ENCODE results near the gene C9orf78. TPM values are rescaled to one million over a fixed set of nuclear protein-coding genes. Genes with fewer than 3 reads are reported as not detected.

Gene C9orf78
- total RNA-seq, 3 donors from 2014 or later, result 35.1 to 47.5 (median 37.3) TPM

DNA sequence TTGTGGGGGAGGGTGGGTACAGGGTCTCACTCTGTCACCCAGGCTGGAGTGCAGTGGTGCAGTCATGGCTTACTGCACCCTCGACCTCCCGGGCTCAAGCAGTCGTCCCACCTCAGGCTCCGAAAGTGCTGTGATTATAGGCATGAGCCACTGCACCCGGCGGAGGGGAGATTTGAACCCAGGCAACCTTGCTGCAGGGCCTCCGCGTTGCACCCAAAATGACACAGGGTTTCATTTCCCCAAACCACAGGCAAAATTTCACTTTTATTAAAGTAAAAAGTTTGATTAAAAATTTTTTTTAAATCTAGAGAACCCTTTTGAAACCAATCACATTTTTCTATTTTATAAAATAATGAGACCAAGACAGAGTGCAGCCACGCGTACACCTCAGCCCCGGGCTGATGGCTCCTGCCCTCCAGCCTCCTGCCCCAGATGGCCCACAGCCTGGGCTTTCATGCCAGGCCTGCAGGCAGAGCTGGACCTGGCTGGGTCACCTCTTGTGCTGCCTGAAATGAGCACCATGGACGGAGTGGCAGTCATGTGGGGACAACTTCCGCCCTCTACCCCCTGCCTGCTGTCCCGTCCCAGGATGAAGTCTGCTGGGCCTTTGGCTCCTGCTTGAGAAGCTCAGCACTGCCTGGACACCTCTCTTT, 30.7 kb upstream of the C9orf78 start:
- no peaks in the 10 kb centered on the region for H3K9me3 ChIP-seq
- TF ChIP-seq, protein P1, sequence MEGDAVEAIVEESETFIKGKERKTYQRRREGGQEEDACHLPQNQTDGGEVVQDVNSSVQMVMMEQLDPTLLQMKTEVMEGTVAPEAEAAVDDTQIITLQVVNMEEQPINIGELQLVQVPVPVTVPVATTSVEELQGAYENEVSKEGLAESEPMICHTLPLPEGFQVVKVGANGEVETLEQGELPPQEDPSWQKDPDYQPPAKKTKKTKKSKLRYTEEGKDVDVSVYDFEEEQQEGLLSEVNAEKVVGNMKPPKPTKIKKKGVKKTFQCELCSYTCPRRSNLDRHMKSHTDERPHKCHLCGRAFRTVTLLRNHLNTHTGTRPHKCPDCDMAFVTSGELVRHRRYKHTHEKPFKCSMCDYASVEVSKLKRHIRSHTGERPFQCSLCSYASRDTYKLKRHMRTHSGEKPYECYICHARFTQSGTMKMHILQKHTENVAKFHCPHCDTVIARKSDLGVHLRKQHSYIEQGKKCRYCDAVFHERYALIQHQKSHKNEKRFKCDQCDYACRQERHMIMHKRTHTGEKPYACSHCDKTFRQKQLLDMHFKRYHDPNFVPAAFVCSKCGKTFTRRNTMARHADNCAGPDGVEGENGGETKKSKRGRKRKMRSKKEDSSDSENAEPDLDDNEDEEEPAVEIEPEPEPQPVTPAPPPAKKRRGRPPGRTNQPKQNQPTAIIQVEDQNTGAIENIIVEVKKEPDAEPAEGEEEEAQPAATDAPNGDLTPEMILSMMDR (IDR thresholded peaks at IDR 0.05), result no peak
- H3K4me1 ChIP-seq (ENCODE audit: low read depth), result no peaks in the 10 kb centered on the region
- H3K36me3 ChIP-seq (ENCODE audit: low read depth), result no peaks in the 10 kb centered on the region
- no peak for DNase-seq
- H3K4me3 ChIP-seq, result no peak overlapping the region
- intact Hi-C loops (cut with DNase I, micrococcal nuclease), result no loop called here
- ATAC-seq, result no peak

DNA sequence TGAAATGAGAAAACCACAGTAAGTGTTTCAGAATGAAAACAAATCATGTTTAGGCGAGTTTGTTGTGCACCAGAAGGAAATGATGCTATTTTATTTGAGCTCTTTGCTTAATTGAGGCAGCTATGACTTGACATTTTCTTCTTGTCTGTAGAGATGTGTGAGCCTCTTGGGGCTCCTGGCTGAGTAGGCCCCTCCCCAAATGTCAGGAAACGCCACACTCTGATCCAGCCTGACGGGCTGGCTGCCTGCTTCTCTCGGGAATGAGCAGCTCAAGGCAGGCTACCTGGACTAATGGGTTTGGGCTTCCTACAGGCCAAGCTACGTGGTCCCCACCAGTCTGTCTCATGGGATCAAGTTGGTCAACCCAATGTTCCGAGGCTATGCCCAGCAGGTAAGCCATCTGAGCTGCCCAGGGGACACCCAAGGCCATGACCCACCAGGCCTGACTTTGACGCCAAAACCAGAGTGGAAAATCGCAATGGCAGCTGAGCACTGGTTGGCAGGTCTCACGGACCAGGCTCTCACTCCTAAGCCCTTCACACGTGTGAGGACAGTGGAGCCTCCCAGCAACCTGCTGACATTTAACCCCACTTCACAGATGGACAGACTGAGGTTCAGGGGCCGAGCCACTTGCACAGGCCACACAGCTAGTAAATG, 30.0 kb upstream of the C9orf78 start:
- no peaks in the 10 kb centered on the region for H3K36me3 ChIP-seq (ENCODE audit: low read depth)
- no peaks in the 10 kb centered on the region for H3K9me3 ChIP-seq
- intact Hi-C loops (cut with DNase I, micrococcal nuclease), result no loop called here
- ATAC-seq (no peak), DNase-seq (no peak)
- no peak overlapping the region for H3K4me3 ChIP-seq
- TF ChIP-seq, protein P1 (IDR thresholded peaks at IDR 0.05), result no peak
- H3K4me1 ChIP-seq (ENCODE audit: low read depth), result no peaks in the 10 kb centered on the region

DNA sequence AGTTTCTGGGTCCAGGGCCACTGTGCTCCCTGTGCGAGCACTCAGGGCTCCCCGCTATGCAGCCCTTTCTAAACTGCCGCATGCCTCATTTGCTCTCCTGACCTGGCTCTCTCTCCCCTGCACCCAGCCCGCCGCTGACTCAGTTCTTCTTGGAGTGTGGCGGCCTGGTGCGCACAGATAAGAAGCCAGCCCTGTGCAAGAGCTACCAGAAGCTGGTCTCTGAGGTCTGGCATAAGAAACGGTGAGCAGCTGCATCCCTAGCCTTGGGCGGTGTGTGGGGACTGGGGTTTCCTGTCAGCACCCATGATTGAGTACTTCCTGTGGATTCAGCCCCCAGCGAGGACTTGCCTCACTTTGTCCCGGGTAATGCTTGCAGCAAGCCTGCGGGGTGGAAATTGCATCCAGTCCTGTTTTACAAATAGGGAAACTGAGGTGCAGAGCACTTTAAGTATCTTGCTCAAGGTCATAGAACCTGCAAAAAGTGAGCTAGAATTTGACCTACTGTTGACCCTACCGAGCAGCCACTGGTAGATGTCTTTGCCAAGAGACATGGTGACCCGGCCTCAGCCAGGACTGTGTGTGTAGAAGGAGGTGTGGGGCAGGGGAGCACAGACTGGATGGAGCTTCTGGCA, 28.1 kb upstream of the C9orf78 start:
- intact Hi-C loops (cut with DNase I, micrococcal nuclease), result no loop called here
- TF ChIP-seq, protein P1 (IDR thresholded peaks at IDR 0.05), result no peak
- Histone ChIP-seq H3K4me3 (no peak overlapping the region), H3K36me3 (ENCODE audit: low read depth) (no peaks in the 10 kb centered on the region), H3K9me3 (no peaks in the 10 kb centered on the region), H3K4me1 (ENCODE audit: low read depth) (no peaks in the 10 kb centered on the region)
- ATAC-seq (peak; percentile 72), DNase-seq (peak; percentile 29 to 80 (median 51))

DNA sequence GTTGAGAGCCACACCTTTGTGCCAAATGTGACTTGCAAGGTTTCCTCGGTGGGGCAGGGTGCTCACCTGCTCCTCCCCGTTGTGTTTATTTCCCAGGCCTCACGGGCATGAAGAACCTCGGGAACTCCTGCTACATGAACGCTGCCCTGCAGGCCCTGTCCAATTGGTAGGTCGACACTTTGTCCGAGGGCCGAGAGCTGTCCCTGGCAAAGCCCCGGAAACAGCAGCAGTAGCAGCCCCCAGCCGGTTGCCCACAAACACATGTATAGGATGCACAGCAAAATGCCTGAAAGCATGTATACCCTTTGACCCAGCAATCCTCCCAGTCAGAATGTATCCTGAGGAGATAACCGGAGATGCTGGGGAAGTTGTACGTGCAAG, 26.4 kb upstream of the C9orf78 start:
- ATAC-seq (no peak), DNase-seq (no peak)
- Histone ChIP-seq H3K4me3 (no peak overlapping the region), H3K36me3 (ENCODE audit: low read depth) (no peaks in the 10 kb centered on the region), H3K4me1 (ENCODE audit: low read depth) (no peaks in the 10 kb centered on the region), H3K9me3 (no peaks in the 10 kb centered on the region)
- TF ChIP-seq, protein P1 (IDR thresholded peaks at IDR 0.05), result no peak
- intact Hi-C loops (cut with DNase I, micrococcal nuclease), result no loop called here

DNA sequence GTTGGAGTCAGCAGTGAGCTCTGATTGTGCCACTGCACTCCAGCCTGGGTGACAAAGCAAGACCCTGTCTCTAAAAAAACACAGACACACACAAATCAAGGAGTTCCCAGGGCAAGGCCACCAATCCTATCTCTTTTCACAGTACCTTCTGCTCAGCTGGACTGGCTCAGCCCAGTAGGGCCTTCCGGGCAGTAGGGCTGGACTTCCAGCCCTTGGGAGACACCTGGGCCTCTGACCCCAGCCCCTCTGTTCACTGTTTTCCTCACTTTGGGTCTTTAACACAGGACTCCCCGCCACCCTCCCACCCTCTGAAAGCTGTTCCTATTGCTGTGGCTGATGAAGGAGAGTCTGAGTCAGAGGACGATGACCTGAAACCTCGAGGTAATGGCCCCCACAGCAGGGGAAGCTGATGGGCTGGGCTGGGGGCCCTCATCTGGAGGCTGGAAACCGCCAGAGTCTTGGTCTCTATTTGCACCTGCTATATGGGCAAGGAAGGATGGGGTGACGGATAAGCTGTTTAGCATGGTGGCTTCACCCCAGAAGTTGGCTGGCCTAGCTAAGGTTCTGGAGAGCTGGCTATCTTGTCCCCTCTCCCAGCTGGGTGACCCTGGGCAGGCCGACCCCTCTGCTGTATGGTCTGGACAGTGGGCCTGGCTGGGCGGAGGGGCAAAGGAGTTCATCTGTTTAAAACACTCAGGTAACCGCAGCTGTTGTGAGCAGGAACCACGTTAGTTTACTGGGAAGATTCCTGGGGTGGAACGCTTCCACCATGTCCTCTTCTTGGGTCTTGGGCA, 25.8 kb upstream of the C9orf78 start:
- Histone ChIP-seq H3K9me3 (no peaks in the 10 kb centered on the region), H3K4me1 (ENCODE audit: low read depth) (no peaks in the 10 kb centered on the region), H3K4me3 (no peak overlapping the region), H3K36me3 (ENCODE audit: low read depth) (no peaks in the 10 kb centered on the region)
- DNase-seq, result no peak
- intact Hi-C loops (cut with DNase I, micrococcal nuclease), result no loop called here
- TF ChIP-seq, protein P1 (IDR thresholded peaks at IDR 0.05), result no peak
- ATAC-seq, result no peak

Data from mucosa of descending colon (tissue), 3 donors.